LoVo (cell line): Measurements from ENCODE around the gene COPE.

Source experiments
- DNase-seq: peaks from one replicate; pipeline ENCODE4 v3.0.0-alpha.2; 2016; ENCODE audit warnings: low spot score

The COPE gene

GRCh38 chr19:18867751-18868150 is 51.4 kb downstream of the COPE start:
- DNase-seq, result no peak

GRCh38 chr19:18867199-18867598 is 52.0 kb downstream of the COPE start:
- DNase-seq, result no peak

- no peak for DNase-seq
Measured at GRCh38 chr19:18866800-18867123, 52.4 kb downstream of the COPE start.

GRCh38 chr19:18865973-18866799 is 53.0 kb downstream of the COPE start:
- DNase-seq, result peak; percentile 35

- no peak for DNase-seq
Measured at GRCh38 chr19:18865106-18865972, 53.8 kb downstream of the COPE start.

- DNase-seq, result no peak
Measured at GRCh38 chr19:18863843-18864362, 55.3 kb downstream of the COPE start.

GRCh38 chr19:18862976-18863842 is 56.0 kb downstream of the COPE start:
- DNase-seq, result no peak

GRCh38 chr19:18861917-18862316 is 57.3 kb downstream of the COPE start:
- DNase-seq, result no peak

GRCh38 chr19:18861235-18861634 is 58.0 kb downstream of the COPE start:
- DNase-seq, result no peak

GRCh38 chr19:18860725-18861124 is 58.5 kb downstream of the COPE start:
- DNase-seq, result no peak

- no peak for DNase-seq
Measured at GRCh38 chr19:18860302-18860700, 58.9 kb downstream of the COPE start.

- no peak for DNase-seq
Measured at GRCh38 chr19:18859676-18860301, 59.4 kb downstream of the COPE start.

GRCh38 chr19:18858906-18859646 is 60.1 kb downstream of the COPE start:
- DNase-seq, result no peak

- DNase-seq, result no peak
Measured at GRCh38 chr19:18857223-18857622, 62.0 kb downstream of the COPE start.

- no peak for DNase-seq
Measured at GRCh38 chr19:18856385-18857126, 62.6 kb downstream of the COPE start.

GRCh38 chr19:18855647-18856384 is 63.4 kb downstream of the COPE start:
- no peak for DNase-seq

GRCh38 chr19:18854982-18855381 is 64.2 kb downstream of the COPE start:
- DNase-seq, result no peak

- no peak for DNase-seq
Measured at GRCh38 chr19:18853755-18854427, 65.3 kb downstream of the COPE start.

GRCh38 chr19:18852648-18853047 is 66.5 kb downstream of the COPE start:
- DNase-seq, result no peak
